Fibroblast of lung (primary cell): Measurements from ENCODE around the gene ABCB9. TPM values are rescaled to one million over a fixed set of nuclear protein-coding genes. Genes with fewer than 3 reads are reported as not detected.
"Not testable (repeated sequence)": the region's sequence is repeated elsewhere in the genome, so short reads cannot be mapped to it uniquely, and the experiment has no call there.

ENCODE experiments used
- DNase-seq, 2 donors: peaks; one replicate each; pipeline versions ENCODE4 v3.0.0 to v3.0.0-alpha.2; 2010; ENCODE audit warnings: low read depth in 2 of 2
- H2AFZ ChIP-seq: 2 replicates; pipeline ENCODE4 v1.5.1; 2012; ENCODE audit warnings: low read length, control low read depth, inconsistent platforms
- H3K27ac ChIP-seq: 2 replicates; pipeline ENCODE4 v1.5.1; 2011; ENCODE audit warnings: low read length, control low read depth; ENCODE audit not compliant: insufficient read depth
- H3K27me3 ChIP-seq: 2 replicates; pipeline ENCODE4 v1.5.1; 2011; ENCODE audit warnings: mild to moderate bottlenecking, low read length; ENCODE audit not compliant: control insufficient read depth, insufficient read depth
- H3K36me3 ChIP-seq: 2 replicates; pipeline ENCODE4 v1.5.1; 2011; ENCODE audit warnings: low read length; ENCODE audit not compliant: control insufficient read depth, insufficient read depth
- H3K4me1 ChIP-seq: 2 replicates; pipeline ENCODE4 v1.5.1; 2011; ENCODE audit warnings: low read length; ENCODE audit not compliant: control insufficient read depth, insufficient read depth; ENCODE audit errors: extremely low read depth
- H3K4me2 ChIP-seq: 2 replicates; pipeline ENCODE4 v1.5.1; 2011; ENCODE audit warnings: low read length, control low read depth; ENCODE audit not compliant: insufficient read depth; ENCODE audit errors: extremely low read depth
- H3K4me3 ChIP-seq, 4 experiments: fragments of 200-600 bp in 1 of 4; sonication (generic) in 1 of 4; replicated peaks in 1 of 4; 2 replicates each; pipeline ENCODE4 v1.5.1; 2011 to 2016; ENCODE audit warnings: low read length in 4 of 4, low read depth in 3 of 4, mild to moderate bottlenecking in 3 of 4, control low read depth in 2 of 4, inconsistent platforms in 1 of 4, mixed read lengths in 1 of 4; ENCODE audit not compliant: insufficient read depth in 1 of 4; ENCODE audit errors: control extremely low read depth in 1 of 4
- H3K79me2 ChIP-seq: 2 replicates; pipeline ENCODE4 v1.5.1; 2012; ENCODE audit warnings: mild to moderate bottlenecking, low read length, inconsistent platforms; ENCODE audit not compliant: control insufficient read depth, insufficient read depth
- H3K9ac ChIP-seq: 2 replicates; pipeline ENCODE4 v1.5.1; 2011; ENCODE audit warnings: mild to moderate bottlenecking, low read length, control low read depth; ENCODE audit not compliant: insufficient read depth
- H3K9me3 ChIP-seq: 2 replicates; pipeline ENCODE4 v1.5.1; 2012; ENCODE audit warnings: low read depth, low read length; ENCODE audit not compliant: control insufficient read depth, insufficient read depth
- H4K20me1 ChIP-seq: 2 replicates; pipeline ENCODE4 v1.5.1; 2011; ENCODE audit warnings: low read length; ENCODE audit not compliant: control insufficient read depth, insufficient read depth; ENCODE audit errors: extremely low read depth
- EZH2 ChIP-seq: IDR thresholded peaks from 2 replicates; pipeline ENCODE4 v1.5.1; 2012; ENCODE audit warnings: low read length, control low read depth, mild to moderate bottlenecking; ENCODE audit errors: missing control alignments
- polyA plus RNA-seq, 2 donors: library from polyadenylated mRNA; depleted of rRNA in 1 of 2; stranded (reverse) in 1 of 2; unstranded in 1 of 2; fragments of >200 nt; gene quantifications; 2 replicates each; pipeline ENCODE4 v1.2.1, GENCODE V29; 2011 to 2012; ENCODE audit warnings: missing spikeins in 1 of 2
- total RNA-seq: library from RNA; depleted of rRNA; stranded (reverse); fragments of >200 nt; gene quantifications from 2 replicates; pipeline ENCODE4 v1.2.1, GENCODE V29; 2014
- TF ChIP-seq, protein P1 (sequence below), 2 donors: IDR thresholded peaks in 1 of 2; conservative IDR thresholded peaks in 1 of 2; 1 replicate in 1 of 2; 2 replicates in 1 of 2; pipeline ENCODE4 v1.5.1; 2011 to 2012; ENCODE audit warnings: low read length in 2 of 2, control low read depth in 1 of 2, inconsistent platforms in 1 of 2, low read depth in 1 of 2, mild to moderate bottlenecking in 1 of 2

Gene ABCB9
- total and polyA plus RNA-seq, 2 donors (not counting 1 experiment from before 2014, with no cell fraction given) = 3.8 to 6.3 TPM

- peak overlapping the region; percentile 94 for H3K9ac ChIP-seq
- peak overlapping the region; percentile 67 to 94 (median 88) for H3K4me3 ChIP-seq
- H3K9me3 ChIP-seq = no peaks in the 10 kb centered on the region
- no peak for DNase-seq
- no peak for TF ChIP-seq EZH2
- TF ChIP-seq, protein P1, sequence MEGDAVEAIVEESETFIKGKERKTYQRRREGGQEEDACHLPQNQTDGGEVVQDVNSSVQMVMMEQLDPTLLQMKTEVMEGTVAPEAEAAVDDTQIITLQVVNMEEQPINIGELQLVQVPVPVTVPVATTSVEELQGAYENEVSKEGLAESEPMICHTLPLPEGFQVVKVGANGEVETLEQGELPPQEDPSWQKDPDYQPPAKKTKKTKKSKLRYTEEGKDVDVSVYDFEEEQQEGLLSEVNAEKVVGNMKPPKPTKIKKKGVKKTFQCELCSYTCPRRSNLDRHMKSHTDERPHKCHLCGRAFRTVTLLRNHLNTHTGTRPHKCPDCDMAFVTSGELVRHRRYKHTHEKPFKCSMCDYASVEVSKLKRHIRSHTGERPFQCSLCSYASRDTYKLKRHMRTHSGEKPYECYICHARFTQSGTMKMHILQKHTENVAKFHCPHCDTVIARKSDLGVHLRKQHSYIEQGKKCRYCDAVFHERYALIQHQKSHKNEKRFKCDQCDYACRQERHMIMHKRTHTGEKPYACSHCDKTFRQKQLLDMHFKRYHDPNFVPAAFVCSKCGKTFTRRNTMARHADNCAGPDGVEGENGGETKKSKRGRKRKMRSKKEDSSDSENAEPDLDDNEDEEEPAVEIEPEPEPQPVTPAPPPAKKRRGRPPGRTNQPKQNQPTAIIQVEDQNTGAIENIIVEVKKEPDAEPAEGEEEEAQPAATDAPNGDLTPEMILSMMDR (conservative IDR thresholded peaks at IDR 0.05 in 1 of 2, IDR thresholded peaks at IDR 0.05 in 1 of 2; ENCODE audit: low read depth in 1 of 2, low read length in 2 of 2) = no peak
- no peaks in the 10 kb centered on the region for H4K20me1 ChIP-seq
- H3K79me2 ChIP-seq = peaks cover 56% of the 10 kb centered on the region
- peak overlapping the region; percentile 93 for H3K27ac ChIP-seq
- no peaks in the 10 kb centered on the region for H3K27me3 ChIP-seq
- H3K4me1 ChIP-seq = peaks cover 9% of the 10 kb centered on the region
- peak overlapping the region; percentile 95 for H3K4me2 ChIP-seq
- no peaks in the 10 kb centered on the region for H3K36me3 ChIP-seq
- no peak overlapping the region for H2AFZ ChIP-seq
Measured at GRCh38 chr12:122894193-122895121, 71.8 kb downstream of the ABCB9 start.

DNA sequence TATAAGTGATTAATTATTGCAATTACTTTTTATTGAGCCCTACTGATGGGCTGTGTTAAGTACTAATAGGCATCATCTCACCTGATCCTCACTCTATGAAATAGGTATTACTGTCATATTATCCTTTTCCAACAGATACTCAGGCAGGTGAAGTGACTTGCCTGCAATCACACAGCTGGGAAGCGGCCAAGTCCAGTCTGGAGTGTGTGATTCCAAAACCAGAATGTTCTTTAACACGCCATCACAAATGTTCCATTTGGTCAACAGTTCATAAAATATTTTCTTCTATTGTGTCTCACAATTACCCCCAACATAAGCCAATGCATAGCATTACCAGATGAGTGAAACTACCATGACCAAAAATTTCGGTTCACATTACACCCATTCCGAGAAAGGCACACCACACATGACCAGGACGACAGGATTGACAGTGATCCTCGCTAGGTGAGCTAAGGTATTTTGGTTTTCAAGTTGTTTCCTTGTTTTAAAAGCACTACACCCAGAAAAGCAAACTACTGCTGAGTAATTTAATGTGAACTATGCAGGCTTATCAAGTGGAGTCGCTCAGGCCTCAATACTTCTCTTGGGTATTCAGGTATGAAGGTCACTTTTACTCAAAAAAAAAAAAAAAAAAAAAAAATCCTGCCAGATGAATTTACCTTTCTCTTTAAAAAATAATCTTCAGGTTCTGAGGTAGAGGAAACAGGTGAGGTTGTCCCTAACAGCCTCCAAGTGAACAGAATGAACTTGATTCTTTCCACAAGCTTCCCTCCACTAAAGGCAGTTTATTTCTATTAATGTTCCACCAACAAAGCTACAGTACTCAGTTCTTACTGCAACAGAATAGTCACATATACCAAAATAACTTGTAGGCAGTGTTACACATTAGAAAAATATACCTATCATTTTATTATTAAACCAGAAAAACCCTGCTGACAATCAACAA is 72.8 kb downstream of the ABCB9 start:
- no peaks in the 10 kb centered on the region for H4K20me1 ChIP-seq
- TF ChIP-seq, protein P1 (conservative IDR thresholded peaks at IDR 0.05 in 1 of 2, IDR thresholded peaks at IDR 0.05 in 1 of 2; ENCODE audit: low read depth in 1 of 2, low read length in 2 of 2) = no peak
- TF ChIP-seq EZH2 = no peak
- no peaks in the 10 kb centered on the region for H3K36me3 ChIP-seq
- H3K4me1 ChIP-seq = peaks cover 15% of the 10 kb centered on the region
- H3K79me2 ChIP-seq = peaks cover 64% of the 10 kb centered on the region
- H3K27me3 ChIP-seq = no peaks in the 10 kb centered on the region
- H3K9me3 ChIP-seq = no peaks in the 10 kb centered on the region
- peak overlapping the region; percentile 93 for H3K27ac ChIP-seq
- DNase-seq = no peak
- H3K9ac ChIP-seq = no peak overlapping the region
- peak overlapping the region; percentile 95 for H3K4me2 ChIP-seq
- H3K4me3 ChIP-seq = peak overlapping the region; percentile 67 to 94 (median 88)
- no peak overlapping the region for H2AFZ ChIP-seq

DNA sequence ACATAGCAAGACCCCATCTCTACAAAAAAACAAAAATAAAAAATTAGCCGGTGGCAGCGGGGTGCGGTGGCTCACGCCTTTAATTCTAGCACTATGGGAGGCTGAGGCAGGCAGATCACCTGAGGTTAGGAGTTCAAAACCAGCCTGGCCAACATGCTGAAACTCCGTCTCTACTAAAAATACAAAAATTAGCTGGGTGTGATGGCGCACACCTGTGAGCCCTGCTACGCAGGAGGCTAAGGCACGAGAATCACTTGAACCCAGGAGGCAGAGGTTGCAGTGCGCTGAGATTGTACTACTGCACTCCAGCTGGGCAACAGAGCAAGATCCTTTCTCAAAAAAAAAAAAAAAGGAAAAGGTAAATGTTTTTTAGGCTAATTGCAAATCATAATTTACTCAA is 73.5 kb downstream of the ABCB9 start:
- H3K4me1 ChIP-seq = peaks cover 19% of the 10 kb centered on the region
- not testable (repeated sequence) for DNase-seq, H4K20me1 ChIP-seq, H3K9me3 ChIP-seq, H3K36me3 ChIP-seq, H3K4me3 ChIP-seq, H2AFZ ChIP-seq, H3K27me3 ChIP-seq, H3K9ac ChIP-seq
- H3K27ac ChIP-seq = peak overlapping the region; percentile 33
- H3K4me2 ChIP-seq = peak overlapping the region; percentile 72
- H3K79me2 ChIP-seq = peaks cover 70% of the 10 kb centered on the region
